NK-92 (cell line): ENCODE results near the gene FGF12.

Experiments used
- DNase-seq: peaks from one replicate; lab custom pipeline; 2025; ENCODE audit not compliant: unreplicated experiment; lab: John Stamatoyannopoulos, UW

Gene FGF12

DNA sequence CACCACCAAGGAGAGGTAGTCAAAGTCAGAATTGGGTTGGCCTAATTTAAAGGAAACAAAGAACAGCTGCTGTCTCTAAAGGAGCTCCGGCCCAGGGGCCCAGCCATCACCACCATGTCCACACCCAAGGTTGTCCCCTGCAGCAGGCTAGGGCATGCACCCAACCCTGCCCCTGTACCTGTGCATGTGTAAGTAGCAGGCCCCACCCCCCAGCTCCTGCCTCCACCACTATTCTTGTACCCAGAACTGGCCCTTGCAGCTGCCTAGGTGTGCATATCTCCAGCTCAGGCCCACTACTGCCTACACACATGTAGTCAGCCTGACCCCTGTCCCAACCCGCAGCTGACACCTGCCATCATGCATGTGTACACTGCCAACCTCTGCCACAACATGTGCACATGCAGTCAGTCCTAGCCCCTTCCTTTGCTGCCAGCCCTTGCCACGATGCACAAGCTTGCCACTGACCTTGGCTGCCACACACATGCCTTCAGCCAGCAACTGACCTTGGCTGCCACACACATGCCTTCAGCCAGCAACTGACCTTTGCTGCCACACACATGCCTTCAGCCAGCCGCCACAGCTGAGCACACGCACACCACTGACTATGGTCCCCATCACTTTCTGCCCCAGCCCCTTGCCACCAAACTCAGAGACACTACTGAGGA, 39.7 kb downstream of the FGF12 start:
- no peak for DNase-seq

DNA sequence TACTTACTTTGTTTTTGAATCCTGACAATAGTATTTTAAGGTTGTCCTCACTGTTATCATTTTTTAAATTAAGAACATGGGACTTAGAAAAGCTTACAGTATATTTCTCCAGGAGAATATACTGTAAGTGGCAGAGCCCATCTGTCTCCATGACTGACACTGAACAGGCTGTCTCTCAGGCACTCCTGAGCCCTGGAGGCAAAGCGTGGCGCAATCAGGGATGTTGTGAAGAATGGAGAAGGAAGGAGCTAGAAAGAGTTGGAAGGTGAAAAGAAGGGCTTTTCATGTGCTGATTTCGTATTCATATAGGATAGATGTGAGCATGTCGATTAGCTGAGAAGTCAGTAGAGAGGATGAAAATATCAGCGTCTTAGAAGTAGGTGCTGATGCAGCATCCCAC, 41.5 kb downstream of the FGF12 start:
- no peak for DNase-seq

DNA sequence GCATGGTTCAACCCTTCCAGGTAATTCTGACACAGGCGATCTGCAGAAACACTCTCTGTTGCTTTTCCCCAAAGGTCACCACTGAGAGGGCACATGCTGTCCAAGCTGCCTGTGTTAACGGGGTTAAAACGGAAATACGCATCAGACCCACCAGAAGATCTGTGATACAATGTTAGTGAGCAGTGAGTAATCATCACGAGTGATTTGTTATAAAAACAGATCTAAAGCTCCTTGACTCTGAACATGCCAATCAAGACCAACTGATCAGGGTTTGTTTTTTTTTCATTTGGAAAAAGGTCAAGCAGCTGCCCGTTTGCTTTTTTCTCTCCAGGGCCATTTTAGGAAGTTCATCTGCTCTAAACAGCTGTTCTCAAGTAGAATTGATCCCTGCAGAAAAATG, 43.2 kb downstream of the FGF12 start:
- no peak for DNase-seq

DNA sequence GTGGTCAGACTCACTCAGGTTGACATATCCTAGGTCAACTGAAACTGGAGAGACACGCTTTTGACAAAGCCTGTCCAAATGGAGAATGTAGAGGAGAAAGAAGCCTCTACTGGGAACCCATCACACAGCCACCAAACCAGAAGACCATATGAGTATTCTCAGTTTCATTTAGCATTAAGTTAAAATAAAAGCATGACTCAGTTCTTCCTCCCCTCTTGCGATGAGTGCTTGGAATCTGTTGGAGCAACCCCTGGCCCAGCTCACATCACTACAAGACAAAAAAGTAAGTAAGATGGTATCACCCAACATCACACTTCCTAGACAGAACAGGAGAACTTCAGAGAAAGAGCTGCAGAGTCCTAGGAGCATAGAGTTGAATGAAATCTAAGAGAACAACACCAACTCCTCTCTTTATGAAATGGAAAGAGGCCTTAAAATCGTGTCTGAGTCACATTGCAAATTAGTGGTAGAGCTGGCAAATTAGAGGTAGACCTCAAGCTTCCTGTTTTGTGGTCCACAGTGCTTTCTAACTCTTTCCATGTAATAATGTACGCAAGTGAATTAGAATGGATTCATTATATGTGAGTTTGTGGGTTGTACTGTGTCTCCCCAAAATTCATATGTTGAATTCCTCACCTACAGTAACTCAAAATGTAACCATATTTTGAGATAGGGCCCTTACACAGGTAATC, 51.2 kb downstream of the FGF12 start:
- no peak for DNase-seq

DNA sequence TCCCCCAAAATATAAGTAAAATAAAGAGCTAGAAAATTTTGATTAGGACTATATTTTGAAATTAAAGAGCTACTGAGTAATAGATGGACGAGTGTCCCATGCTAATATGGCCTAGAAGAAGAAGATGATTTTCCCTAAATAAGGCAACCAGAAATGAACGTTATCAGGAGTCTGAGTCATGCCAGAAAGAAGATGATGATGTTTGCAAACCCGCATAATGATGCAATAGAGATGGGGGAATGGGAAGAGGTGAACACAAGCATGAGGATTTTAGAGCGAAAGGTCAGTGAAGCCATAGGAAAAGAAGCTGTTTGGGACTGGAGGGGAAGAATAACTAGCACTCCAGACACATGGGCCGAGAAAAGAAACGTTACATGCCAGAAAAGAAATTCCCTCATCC, 71.7 kb downstream of the FGF12 start:
- DNase-seq, result no peak

DNA sequence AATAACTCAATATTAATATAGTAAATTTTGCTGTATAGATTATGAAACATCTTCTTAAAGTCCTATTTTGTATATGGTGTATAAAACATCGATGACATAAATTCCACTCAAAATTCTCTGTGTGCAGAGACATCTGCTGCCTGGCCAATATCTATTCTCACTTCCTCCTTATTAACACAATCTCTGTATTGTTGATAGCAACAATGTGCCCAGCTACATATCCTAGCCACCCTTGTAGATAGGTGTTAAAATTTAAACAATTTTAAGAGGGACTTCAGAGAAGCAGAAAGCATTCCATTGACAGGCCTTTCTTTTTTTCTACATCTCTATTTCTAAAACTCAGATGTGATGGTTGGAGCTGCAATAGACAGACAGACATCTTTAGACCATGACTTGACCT, 72.3 kb downstream of the FGF12 start:
- no peak for DNase-seq

DNA sequence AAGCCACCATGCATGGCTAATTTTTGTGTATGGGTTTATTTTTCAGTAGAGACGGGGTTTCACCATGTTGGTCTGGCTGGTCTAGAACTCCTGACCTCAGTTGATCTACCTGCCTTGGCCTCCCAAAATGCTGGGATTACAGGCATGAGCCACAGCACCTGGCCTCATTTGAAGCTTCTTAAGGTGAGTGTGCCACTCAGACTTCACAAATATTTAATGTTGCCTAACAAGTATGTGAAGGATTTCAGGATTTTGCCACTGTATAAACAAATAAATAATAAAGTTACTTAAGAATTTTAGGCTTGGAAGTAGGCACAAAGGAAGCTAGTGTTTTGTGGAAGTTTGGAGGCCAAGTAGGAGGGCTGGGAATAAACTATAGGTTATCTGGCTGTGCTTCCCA, 73.5 kb downstream of the FGF12 start:
- no peak for DNase-seq

DNA sequence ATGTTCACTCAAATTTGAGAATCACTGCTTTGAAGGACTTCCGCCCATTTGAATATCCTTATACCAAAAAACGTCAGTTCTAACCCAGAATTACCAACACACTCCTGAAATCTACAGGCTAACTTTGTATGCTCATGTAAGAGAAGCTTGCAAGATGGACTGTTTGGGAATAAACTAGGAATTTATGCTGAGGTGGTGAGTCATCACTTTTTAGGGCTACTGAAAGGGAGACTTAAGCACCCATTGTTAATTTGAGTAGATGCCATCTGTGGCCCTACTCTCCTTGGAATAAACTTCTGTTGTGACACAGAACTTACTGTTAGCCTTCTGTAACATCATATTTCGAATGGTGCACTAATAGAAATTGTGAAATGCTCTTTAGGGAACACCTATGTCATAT, 74.6 kb downstream of the FGF12 start:
- no peak for DNase-seq

DNA sequence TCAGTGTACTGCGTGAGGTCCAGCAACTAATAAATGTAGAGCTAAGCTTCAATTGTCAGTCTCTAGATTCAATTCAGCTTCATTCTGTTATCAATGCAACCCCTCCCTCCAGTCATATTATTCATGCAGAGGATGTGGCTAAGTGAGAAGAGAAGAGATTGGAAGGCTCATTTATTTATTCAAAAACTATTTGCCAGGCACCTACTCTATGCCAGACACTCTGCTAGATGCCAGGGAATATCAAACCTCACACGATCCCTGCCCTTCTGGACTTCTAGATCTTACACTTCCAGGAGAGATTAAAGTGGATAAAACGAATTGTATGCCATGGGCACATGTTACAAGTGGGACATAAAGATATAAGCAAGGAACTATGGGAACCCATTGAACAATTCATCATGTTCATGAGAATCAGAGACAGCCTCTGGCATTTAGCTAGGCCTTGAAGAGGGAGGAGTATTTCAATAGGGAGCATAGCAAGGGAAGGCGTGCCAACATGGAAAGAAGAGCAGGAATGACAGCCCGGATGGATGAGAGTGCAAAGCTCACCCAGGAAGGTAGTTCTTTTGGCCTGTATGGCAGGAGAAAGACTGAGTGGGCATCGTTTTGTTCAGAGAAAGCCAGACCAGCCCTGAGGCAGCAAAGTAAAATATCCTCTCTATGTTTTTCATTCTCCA, 75.4 kb downstream of the FGF12 start:
- DNase-seq, result no peak

DNA sequence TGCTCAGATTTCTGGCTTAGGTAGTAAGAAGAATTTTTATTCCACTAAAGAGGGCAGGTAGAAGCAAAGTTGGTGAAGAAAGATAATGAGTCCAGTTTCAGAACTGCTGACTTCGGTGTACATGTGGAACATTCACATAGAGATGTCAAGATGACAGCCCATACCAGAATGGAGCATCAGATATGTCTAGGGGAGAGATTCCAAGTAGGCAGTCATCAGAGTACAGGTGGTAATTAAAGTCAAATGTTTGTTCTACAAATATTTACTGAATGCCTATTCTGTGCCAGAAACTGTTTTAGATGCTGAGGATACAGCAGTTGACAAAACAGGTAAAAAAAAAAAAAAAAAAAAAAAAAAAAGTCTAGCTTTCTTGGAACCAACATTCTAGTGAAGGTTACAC, 81.9 kb downstream of the FGF12 start:
- DNase-seq, result no peak

DNA sequence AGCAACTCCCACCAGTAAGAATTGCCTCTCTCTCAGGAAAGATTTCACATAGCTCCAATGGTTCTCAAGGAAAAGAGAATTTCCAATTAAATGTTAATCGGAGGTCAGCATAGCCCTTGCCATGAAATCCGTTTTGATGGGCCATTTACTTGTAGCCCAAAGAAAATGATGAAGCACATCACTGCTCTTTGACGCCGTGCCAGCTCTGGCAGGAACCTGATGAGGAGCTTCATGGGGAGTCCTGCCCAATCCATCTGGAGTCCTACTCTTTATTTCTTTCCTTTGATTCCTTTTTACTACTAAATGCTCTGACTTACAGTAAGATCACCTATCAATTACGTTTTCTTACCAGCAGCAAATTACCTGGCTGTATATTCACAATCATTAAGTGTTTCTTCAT, 84.7 kb downstream of the FGF12 start:
- DNase-seq, result no peak

DNA sequence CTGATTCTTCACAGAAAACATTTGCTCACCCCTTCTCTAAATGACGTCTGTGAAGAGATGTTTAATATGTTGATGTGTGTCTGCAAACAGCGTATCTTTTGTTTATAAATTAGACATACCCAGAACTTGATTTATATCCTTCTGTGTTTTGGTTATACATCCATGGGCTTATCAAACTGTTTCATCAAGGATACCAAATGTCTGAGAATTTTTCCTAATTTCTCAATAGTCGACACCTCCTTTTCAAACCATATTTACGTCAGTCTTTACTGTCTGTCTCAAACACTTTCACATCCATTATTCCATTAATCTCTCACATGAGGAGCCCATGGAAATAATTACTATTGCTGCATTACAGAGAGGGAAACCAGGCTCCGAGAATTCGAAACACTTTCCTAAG, 85.4 kb downstream of the FGF12 start:
- no peak for DNase-seq

DNA sequence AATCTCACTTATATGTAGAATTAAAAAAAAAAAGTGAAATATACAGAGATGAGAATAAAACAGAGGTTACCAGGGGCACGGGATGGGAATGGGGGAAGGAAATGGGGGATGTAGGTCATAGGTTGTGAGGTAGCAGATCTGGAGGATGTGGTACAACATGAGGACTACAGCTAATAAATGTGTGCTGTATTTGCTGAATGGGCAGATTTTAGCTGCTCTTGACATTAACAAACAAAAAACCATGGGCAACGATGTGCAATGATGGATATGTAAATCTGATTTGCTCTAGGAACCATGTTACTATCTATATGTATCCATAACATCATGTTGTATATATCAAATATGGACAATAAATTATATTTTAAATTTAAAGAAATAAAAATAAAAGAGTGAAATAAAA, 87.4 kb downstream of the FGF12 start:
- no peak for DNase-seq

DNA sequence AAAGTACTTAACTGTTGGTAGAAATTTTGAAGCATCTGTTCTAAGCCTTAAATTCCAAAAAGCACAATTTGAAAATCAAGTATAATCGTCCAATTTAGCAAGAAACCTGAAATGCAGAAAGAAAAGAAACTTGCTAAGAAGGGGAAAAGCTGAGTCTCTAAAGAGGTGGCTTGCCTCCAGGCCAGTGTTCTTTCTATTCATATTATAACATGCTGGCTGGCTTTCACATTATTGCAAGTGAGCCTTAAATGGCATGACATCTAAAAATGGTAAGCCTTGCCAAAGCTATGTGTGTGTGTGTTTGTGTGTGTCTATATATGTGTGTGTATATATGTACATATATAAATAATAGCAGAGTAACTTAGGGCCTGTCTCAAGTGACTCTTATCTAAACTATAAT, 89.5 kb downstream of the FGF12 start:
- DNase-seq, result no peak

DNA sequence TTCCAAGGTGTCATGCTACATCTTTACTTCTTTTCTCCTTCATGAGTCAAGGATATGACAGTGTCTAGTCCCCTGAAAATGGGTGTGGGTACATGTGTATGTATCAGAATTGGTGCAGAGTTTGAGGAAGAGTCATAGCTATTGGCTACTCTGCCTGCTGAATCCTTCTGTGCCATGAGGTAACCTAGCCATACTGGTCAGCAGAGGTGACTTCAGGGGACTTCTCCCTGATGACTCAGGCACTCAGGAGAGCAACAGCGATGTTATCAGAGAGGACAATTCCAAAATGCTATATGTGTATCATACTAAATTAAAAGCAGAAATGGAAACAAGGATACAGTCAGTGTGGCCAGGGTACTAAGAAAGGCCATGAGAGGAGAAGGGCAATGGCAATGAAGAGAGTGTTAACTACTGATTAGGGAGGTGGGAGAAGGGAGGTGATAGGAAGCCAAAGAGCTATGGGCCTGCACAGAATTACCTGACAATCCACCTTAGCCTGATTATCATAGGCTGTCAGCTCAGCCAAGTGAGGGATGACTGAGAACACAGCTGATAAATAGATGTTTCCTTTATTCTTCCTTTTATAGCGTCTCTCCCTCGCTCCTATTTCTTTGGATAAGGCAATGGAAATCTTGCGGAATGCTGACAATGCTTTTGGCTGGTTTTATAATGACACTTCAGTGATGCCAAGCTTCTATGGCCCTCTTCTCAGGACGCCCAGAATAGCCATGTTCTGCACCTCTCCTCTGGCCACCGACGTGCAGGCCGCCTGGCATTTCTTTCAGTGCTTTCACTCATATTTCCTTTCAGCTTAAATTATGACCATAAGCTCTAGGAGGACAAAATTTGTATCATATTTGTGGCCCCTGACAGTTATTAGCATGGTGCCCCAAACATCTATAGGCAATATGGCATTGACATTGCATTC, 90.6 kb downstream of the FGF12 start:
- no peak for DNase-seq

DNA sequence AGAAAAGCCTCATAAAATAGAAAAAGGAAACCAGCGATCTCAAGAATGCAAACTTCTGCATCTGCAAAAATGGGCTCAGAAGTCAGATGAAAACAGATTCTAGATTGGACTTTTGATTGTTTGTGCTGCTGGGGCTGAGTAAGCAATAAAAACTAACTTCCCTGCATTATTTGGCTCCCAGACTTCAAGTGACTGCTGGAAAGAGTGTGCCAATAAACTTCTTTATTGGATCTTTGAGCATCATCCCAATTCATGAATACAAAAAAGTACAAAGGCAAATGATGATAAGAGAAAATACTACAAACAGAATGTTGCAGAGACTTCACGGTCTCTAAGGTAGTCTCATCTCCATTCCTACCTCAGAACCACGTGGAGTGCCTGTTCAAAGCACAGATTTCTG, 97.9 kb downstream of the FGF12 start:
- no peak for DNase-seq

DNA sequence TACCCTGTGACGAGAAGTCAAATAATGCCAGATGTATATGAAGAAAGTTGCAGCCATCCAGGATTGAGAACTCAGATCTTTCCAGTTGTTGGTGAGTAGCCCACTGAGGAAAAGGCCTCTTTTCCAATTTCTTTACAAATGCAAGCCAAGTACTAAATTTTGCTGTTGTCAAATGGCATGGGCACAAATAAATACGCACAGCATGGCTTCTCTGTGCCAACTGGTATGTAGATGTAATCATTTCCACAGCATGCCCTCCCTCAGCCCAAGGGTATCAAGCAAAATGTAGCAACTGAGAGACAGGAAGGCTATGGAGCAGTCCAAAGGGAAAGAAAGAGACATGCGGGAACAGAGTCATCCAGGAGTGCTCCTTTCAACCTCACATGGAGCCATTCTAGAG, 105.4 kb downstream of the FGF12 start:
- DNase-seq, result no peak

DNA sequence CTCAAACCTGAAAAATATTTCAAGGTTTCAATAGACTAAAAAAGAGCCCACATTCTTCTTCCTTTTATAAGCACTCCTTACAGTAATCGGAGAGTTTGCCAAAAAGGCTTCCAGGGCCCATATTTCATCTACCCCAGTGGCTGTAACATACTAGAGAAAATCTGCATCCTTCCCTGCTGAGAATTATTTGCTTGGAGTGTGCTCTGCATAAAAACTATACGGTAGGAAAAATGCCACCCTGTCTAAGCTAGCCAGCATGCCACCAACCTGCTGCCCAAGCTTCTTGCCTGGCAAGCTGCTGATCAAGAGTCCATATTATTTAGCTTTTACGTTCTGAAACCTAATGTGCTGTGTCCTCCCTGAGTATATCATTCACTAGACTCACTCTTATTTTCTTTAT, 107.1 kb downstream of the FGF12 start:
- DNase-seq, result no peak

DNA sequence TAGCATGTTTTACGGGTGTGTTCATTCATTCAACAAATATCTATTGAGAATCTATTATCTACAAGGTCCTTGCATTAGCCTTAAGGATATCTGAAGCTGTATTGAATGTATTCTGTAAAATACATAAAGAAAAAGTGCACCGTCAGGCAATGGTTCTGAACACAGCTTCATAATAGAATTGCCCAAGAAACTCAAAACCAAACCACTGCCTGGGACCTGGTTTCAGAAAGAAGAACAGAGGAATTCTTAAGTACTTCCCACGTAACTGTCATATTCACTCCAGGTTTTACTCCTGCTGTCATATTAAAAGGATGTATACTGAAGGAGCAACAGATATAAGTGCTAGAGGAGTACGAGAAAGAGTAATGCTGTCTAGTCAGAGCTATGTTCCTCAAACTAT, 115.9 kb downstream of the FGF12 start:
- DNase-seq, result no peak

DNA sequence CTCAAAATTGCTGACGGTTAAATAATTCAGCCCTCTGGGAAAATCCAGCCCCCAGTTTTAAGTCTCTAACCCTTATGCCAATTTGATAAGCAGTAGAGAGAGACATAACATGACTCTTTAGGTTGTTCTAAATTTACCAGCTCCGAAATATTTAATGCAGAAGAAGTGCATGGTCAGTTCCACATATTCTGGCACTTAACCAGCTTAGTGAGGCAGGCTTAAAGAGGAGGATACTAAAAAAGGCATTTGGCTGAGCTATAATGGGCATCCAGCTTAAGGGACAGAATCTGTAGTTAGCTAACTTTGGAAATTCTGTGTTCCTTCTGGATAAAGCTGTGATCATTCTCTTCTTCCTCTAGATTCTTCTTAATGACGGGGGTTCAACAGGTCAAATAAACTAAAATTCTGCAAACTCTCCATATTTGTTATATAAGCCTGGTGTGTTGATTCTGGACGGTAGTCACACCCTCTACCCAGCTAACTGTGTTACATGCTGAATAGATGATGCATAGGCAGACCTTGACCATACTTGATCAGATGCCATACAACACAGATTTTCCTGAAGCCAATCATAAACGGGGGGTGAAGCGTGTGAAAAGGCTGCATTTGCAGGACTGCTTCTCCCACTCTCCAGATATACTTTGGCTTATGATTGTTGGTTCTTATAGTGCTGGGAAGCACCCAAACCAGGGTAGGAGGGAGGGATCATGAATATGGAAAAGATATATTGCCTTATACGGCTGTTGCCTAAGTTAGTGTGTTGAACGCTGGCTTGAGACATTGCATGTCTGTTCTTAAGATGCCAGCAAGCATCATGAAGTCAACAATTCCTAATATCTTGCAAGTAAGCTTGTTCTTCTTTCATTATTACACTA, 118.4 kb downstream of the FGF12 start:
- DNase-seq, result no peak

DNA sequence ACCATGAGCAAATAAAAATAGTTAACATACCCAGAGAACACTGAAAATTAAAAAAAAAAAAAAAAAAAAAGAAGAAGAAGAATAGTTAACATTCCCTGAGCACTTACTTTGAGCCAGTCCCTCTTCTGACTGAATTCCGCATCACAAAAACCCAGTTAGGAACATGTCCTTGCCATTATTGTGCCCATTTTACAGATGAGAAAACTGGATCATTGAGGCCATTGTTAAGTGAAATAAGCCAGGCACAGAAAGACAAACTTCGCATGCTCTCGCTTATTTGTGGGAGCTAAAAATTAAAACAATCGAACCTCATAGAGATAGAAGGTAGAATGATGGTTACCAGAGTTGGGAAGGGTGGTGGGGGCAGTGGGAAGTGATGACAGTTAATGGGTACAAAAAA, 119.5 kb downstream of the FGF12 start:
- DNase-seq, result no peak
